Right lobe of liver (tissue), 4 donors: Measurements from ENCODE around the gene HARS2.

Source experiments
- POLR2A ChIP-seq: fragments of 450-650 bp; IDR thresholded peaks from one replicate; pipeline ENCODE4 v1.6.1; 2017; ENCODE audit warnings: antibody characterized with exemption, mild to moderate bottlenecking
- TF ChIP-seq, protein P1 (sequence below), 4 donors: fragments of 200-600 bp in 3 of 4; fragments of 450-650 bp in 1 of 4; IDR thresholded peaks; one replicate each; pipeline versions ENCODE4 v1.5.1 to v1.8.0; 2016 to 2022; ENCODE audit warnings: antibody characterized with exemption in 4 of 4, mild to moderate bottlenecking in 2 of 4
- donor health status: DM: no; HTN: no; CAD: no.
- donor health status: DM: no; HTN: no; CAD: no.
- donor health status: DM: no; HTN: yes; CAD: no.

DNA sequence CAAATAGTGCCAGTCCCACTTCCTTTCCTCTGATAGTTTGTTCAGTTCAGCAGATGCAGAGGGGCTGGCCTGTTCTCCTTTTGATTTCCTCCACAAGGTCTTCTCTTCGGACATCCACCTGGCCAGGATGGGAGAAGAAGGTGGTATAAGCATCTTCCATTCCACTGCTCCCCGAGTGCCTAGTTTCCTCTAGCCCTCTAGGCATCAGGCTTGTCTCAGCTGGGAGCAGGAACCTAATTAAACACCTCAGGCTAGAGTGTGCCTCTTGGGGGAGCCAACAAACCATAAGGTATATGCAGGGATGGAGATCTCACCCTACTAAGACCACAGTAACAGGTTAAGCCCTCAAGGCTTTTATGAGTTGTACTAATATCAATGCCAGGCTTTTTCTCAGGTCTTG is 17.0 kb upstream of the HARS2 start:
- no peak for TF ChIP-seq POLR2A
- TF ChIP-seq, protein P1, sequence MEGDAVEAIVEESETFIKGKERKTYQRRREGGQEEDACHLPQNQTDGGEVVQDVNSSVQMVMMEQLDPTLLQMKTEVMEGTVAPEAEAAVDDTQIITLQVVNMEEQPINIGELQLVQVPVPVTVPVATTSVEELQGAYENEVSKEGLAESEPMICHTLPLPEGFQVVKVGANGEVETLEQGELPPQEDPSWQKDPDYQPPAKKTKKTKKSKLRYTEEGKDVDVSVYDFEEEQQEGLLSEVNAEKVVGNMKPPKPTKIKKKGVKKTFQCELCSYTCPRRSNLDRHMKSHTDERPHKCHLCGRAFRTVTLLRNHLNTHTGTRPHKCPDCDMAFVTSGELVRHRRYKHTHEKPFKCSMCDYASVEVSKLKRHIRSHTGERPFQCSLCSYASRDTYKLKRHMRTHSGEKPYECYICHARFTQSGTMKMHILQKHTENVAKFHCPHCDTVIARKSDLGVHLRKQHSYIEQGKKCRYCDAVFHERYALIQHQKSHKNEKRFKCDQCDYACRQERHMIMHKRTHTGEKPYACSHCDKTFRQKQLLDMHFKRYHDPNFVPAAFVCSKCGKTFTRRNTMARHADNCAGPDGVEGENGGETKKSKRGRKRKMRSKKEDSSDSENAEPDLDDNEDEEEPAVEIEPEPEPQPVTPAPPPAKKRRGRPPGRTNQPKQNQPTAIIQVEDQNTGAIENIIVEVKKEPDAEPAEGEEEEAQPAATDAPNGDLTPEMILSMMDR (IDR thresholded peaks at IDR 0.05) = no peak
